Stimulated activated CD8-positive, alpha-beta memory T cell treated with anti-CD3 and anti-CD28 coated beads, Interleukin-7, amount 100 ng/mL, for 48 hours (primary cell): ENCODE measurements around the gene SCNN1A.

Experiments
- DNase-seq, 2 donors: peaks; one replicate each; pipeline ENCODE4 v3.0.0-alpha.2; 2020; ENCODE audit warnings: low read depth in 1 of 2; ENCODE audit errors: extremely low read depth in 1 of 2

Gene SCNN1A

GRCh38 chr12:6335451-6336078, 39.8 kb downstream of the SCNN1A start:
- DNase-seq: peak; percentile 82 to 94

GRCh38 chr12:6334940-6335450, 40.4 kb downstream of the SCNN1A start:
- DNase-seq: no peak

GRCh38 chr12:6334359-6334758, 41.0 kb downstream of the SCNN1A start:
- DNase-seq: no peak

GRCh38 chr12:6333566-6333965, 41.8 kb downstream of the SCNN1A start:
- no peak for DNase-seq

- DNase-seq: no peak
Measured at GRCh38 chr12:6333029-6333428, 42.3 kb downstream of the SCNN1A start.

- DNase-seq: no peak
Measured at GRCh38 chr12:6332459-6332858, 42.9 kb downstream of the SCNN1A start.

- DNase-seq: no peak
Measured at GRCh38 chr12:6330999-6331714, 44.2 kb downstream of the SCNN1A start.

GRCh38 chr12:6330192-6330591, 45.2 kb downstream of the SCNN1A start:
- no peak for DNase-seq

- no peak for DNase-seq
Measured at GRCh38 chr12:6329703-6330064, 45.7 kb downstream of the SCNN1A start.

- DNase-seq: no peak
Measured at GRCh38 chr12:6328945-6329702, 46.2 kb downstream of the SCNN1A start.

GRCh38 chr12:6328045-6328779, 47.2 kb downstream of the SCNN1A start:
- DNase-seq: no peak

- no peak for DNase-seq
Measured at GRCh38 chr12:6327229-6328041, 47.9 kb downstream of the SCNN1A start.

- DNase-seq: no peak
Measured at GRCh38 chr12:6326316-6327228, 48.8 kb downstream of the SCNN1A start.

- DNase-seq: no peak
Measured at GRCh38 chr12:6324936-6325750, 50.2 kb downstream of the SCNN1A start.

- DNase-seq: no peak
Measured at GRCh38 chr12:6323995-6324711, 51.2 kb downstream of the SCNN1A start.

- DNase-seq: no peak
Measured at GRCh38 chr12:6323340-6323994, 51.9 kb downstream of the SCNN1A start.

- no peak for DNase-seq
Measured at GRCh38 chr12:6322969-6323339, 52.4 kb downstream of the SCNN1A start.
